Lower leg skin (tissue), 4 donors: ENCODE measurements around the gene KIF1A. TPM values are rescaled to one million over a fixed set of nuclear protein-coding genes. Genes with fewer than 3 reads are reported as not detected.

ENCODE experiments used
- DNase-seq, 2 donors: peaks; one replicate each; pipeline ENCODE4 v3.0.0-alpha.2; 2019; ENCODE audit warnings: low spot score in 2 of 2
- H3K4me3 ChIP-seq: fragments of 200-600 bp; sonication (generic); 2 replicates; pipeline ENCODE4 v1.5.1; 2017; ENCODE audit warnings: mild to moderate bottlenecking, low read depth; ENCODE audit not compliant: poor library complexity, severe bottlenecking
- CTCF ChIP-seq, 3 donors: fragments of 450-650 bp; IDR thresholded peaks; one replicate each; pipeline ENCODE4 v1.5.1; 2016; ENCODE audit warnings: antibody characterized with exemption in 3 of 3, mild to moderate bottlenecking in 3 of 3, moderate library complexity in 2 of 3
- POLR2A ChIP-seq, 2 donors: fragments of 450-650 bp; IDR thresholded peaks; one replicate each; pipeline ENCODE4 v1.6.1; 2016 to 2017; ENCODE audit warnings: antibody characterized with exemption in 2 of 2, mild to moderate bottlenecking in 1 of 2, moderate library complexity in 1 of 2
- WGBS, 2 donors: methylation state at CpG; one replicate each; pipeline ENCODE4 v1.1.5; 2018; 5-methylcytosine and 5-hydroxymethylcytosine counted together
- intact Hi-C: fragments of 100-400 bp; cut with DNase I; formaldehyde crosslinking; loops from one replicate; pipeline ENCODE4 v1.15.0; 2023; ENCODE audit warnings: low total_unique reads
- total RNA-seq, 4 donors: library from RNA; depleted of rRNA; stranded (reverse); fragments of >200 nt; gene quantifications; one replicate each; pipeline ENCODE4 v1.1.0, GENCODE V29; 2016

KIF1A gene
- total RNA-seq, 4 donors from 2014 or later: 0.76 to 4.3 (median 3.0) TPM

DNA sequence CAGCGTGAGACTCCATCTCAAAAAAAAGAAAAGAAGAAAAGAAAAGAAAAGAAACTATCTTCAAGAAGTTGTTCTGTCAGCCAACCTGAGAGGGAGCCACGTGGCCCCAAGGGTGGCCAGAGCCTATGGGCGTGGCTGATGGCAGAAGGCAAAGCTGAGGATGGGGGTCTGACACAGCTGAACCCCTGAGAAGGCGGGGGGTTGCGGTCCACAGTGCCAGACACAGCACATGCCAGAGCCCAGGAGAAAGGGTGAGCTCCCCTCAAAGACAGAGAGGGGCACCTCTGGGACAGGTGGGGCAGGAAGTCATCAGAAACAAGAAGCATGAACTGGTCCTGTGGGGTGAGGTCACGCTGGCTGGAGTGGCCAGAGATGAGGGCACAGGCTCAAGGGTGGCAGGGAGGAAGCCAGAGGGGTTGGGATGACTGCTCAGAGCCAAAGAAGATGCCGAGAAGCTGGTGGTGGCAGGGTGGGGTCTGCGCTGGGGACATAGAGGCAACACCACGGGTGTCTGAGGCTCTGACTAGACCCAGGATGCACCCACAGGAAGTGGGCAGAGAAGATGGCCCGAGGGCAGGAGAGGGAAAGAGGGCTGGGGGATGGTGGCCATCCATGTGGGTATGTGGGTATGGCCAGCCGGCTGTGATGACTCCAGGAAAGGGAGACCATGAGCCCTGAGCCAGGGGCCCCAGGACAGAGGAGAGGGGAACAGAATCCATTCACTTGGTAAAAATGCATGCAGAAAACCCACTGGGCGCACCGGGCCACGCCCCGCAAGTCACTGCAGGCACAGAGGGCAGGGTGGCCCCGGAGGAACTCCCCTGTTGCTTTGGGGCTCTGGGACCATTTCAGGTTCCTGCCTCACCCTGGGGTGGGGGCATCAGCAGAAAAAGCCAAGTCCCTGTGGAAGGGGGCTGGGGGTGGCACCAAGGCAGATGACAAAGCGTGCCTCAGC lies 8.4 kb downstream of the KIF1A start:
- no peak overlapping the region for H3K4me3 ChIP-seq
- peak in 1 of 2 donors; percentile 79 for DNase-seq
- intact Hi-C loops: no loop called here
- WGBS, 2 donors: 88 to 89% methylated on average over 17 of the region's 17 CpGs
- TF ChIP-seq POLR2A (IDR thresholded peaks at IDR 0.05): no peak
- no peak for TF ChIP-seq CTCF (IDR thresholded peaks at IDR 0.05)

DNA sequence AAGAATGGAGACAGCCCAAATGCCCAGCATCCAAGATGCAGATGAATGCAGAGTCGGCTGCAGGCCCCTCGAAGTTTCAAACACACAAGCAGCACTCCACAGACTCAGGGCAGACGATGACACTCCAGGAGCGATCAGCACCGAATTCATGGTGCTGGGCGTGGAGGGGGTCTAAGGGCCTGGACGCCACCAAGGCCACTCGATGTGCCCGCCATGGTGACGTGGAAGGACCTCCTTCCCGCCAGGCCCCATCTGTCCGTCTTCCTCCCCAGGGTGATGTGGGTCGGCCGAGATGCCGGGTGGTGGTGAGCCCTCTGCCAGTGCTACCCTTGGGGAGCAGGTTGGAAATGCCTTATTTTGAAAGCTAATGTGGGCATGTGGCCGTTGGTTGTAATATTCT lies 9.4 kb downstream of the KIF1A start:
- intact Hi-C loops: no loop called here
- whole genome bisulfite sequencing, 2 donors: 93 to 94% methylated on average over 16 of the region's 16 CpGs

GRCh38 chr2:240810199-240810598 lies 9.8 kb downstream of the KIF1A start:
- WGBS, 2 donors: 55 to 64% methylated on average over 6 of the region's 6 CpGs
- DNase-seq: no peak
- TF ChIP-seq POLR2A (IDR thresholded peaks at IDR 0.05): no peak
- no peak for TF ChIP-seq CTCF (IDR thresholded peaks at IDR 0.05)
- intact Hi-C loops: no loop called here
- no peak overlapping the region for H3K4me3 ChIP-seq

More for the DNA sequence above, 9.4 kb downstream of the KIF1A start:
- no peak for TF ChIP-seq POLR2A (IDR thresholded peaks at IDR 0.05)
- TF ChIP-seq CTCF (IDR thresholded peaks at IDR 0.05): no peak
- peak in 1 of 2 donors; percentile 72 for DNase-seq
- H3K4me3 ChIP-seq: no peak overlapping the region

DNA sequence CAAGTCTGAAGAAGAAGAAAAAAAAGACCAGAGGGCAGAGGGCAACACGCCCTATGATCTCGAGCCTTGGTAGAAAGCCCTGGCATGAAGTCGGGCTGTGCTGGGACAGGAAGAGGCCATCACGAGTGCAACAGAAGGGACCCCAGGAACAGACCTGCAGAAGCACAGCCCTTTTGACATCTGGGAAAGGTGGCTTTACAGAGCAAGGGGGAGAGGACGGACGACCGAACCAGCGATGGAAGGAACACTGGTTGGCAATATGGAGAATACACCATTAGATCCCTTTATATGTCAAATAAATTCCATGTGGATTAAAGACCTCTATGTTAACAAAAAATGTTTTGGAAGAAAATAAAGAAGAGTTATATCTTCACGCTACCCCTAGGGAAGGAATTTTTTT lies 10.7 kb downstream of the KIF1A start:
- TF ChIP-seq POLR2A (IDR thresholded peaks at IDR 0.05) (no peak), CTCF (IDR thresholded peaks at IDR 0.05) (no peak)
- intact Hi-C loops: no loop called here
- no peak for DNase-seq

GRCh38 chr2:240806459-240806858 lies 13.6 kb downstream of the KIF1A start:
- WGBS, 2 donors: 85 to 93% methylated on average over 2 of the region's 2 CpGs

More for the DNA sequence above, 10.7 kb downstream of the KIF1A start:
- H3K4me3 ChIP-seq: no peak overlapping the region
- 77 to 82% methylated on average over 9 of the region's 9 CpGs for WGBS, 2 donors

More at GRCh38 chr2:240806459-240806858, 13.6 kb downstream of the KIF1A start:
- TF ChIP-seq CTCF (IDR thresholded peaks at IDR 0.05) (no peak), POLR2A (IDR thresholded peaks at IDR 0.05) (no peak)
- no peak for DNase-seq
- no peak overlapping the region for H3K4me3 ChIP-seq
- intact Hi-C loops: no loop called here
